WERI-Rb-1 (cell line): ENCODE data around the gene PLA2G15.
A peak's percentile ranks its signal among the peaks of the same experiment; 100 is the strongest.

ENCODE experiments used
- DNase-seq: peaks from one replicate; pipeline ENCODE4 v3.0.0-alpha.2; 2020
- H3K27ac ChIP-seq: fragments of 250-450 bp; sonication (Bioruptor Pico); 2 replicates; pipeline ENCODE4 v1.5.1; 2020; ENCODE audit warnings: mild to moderate bottlenecking, moderate library complexity
- H3K27me3 ChIP-seq: fragments of 250-450 bp; sonication (Bioruptor Pico); 2 replicates; pipeline ENCODE4 v1.5.1; 2021; ENCODE audit warnings: mild to moderate bottlenecking, low read depth, moderate library complexity; ENCODE audit not compliant: insufficient read depth, severe bottlenecking
- H3K36me3 ChIP-seq: fragments of 250-450 bp; sonication (Bioruptor Pico); 2 replicates; pipeline ENCODE4 v1.5.1; 2020; ENCODE audit warnings: mild to moderate bottlenecking, moderate library complexity
- H3K4me3 ChIP-seq: 2 replicates; pipeline ENCODE4 v1.5.1; 2011; ENCODE audit warnings: low read depth, mild to moderate bottlenecking, control low read depth, low read length
- H3K9me3 ChIP-seq: fragments of 250-450 bp; sonication (Bioruptor Pico); 2 replicates; pipeline ENCODE4 v1.5.1; 2021; ENCODE audit warnings: mild to moderate bottlenecking, moderate library complexity; ENCODE audit not compliant: severe bottlenecking
- TF ChIP-seq, protein P1 (sequence below): IDR thresholded peaks from 2 replicates; pipeline ENCODE4 v1.5.1; 2011; ENCODE audit warnings: low read depth, mild to moderate bottlenecking, control low read depth, inconsistent platforms, low read length

Gene PLA2G15

DNA sequence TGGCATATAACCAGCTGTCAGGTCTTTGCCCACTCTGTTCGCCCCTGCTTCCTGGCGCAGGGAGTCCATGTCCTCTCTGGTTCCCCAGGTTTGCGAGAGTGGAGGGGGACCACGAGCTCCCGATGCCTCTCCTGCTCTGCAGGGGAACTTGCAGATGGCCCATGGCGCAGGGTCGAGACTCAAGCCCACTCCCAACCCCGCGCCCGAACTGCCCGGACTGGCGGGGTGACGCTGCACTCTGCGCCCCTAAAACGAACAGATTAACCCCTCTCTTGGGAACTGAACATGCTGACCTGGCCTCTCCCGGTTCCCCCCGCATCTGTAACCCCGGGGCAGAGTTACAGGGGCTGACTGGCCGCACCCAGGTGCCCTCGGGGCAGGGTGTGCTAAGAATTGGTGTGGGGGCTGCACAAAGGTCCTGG lies 681 bp upstream of the PLA2G15 start:
- no peaks in the 10 kb centered on the region for H3K9me3 ChIP-seq
- no peak overlapping the region for H3K27ac ChIP-seq
- H3K36me3 ChIP-seq = no peaks in the 10 kb centered on the region; the same call in 1 of the 2 replicates
- H3K27me3 ChIP-seq = no peaks in the 10 kb centered on the region
- H3K4me3 ChIP-seq = peak overlapping the region; percentile 67
- no peak for DNase-seq
- TF ChIP-seq, protein P1, sequence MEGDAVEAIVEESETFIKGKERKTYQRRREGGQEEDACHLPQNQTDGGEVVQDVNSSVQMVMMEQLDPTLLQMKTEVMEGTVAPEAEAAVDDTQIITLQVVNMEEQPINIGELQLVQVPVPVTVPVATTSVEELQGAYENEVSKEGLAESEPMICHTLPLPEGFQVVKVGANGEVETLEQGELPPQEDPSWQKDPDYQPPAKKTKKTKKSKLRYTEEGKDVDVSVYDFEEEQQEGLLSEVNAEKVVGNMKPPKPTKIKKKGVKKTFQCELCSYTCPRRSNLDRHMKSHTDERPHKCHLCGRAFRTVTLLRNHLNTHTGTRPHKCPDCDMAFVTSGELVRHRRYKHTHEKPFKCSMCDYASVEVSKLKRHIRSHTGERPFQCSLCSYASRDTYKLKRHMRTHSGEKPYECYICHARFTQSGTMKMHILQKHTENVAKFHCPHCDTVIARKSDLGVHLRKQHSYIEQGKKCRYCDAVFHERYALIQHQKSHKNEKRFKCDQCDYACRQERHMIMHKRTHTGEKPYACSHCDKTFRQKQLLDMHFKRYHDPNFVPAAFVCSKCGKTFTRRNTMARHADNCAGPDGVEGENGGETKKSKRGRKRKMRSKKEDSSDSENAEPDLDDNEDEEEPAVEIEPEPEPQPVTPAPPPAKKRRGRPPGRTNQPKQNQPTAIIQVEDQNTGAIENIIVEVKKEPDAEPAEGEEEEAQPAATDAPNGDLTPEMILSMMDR = no peak

DNA sequence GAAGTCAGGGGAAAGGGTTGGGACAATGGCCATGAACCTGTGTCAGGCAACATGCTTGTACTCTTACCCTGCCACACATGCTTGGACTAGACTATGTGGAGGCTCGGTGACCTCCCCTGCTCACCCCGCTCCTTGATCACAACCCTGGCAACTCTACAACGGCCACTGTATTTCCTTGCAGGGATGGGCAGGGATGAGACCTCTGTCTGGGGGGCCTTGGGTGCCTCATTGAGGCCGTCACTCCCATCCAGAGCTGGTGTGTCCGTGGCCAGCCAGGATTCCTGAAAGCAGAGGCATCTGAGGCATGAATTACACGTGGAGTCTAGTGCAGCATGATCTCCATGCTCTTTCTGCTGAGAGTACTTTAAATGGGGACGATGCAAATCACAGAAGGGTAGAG lies 948 bp downstream of the PLA2G15 start:
- Histone ChIP-seq H3K36me3 (peaks cover 5% of the 10 kb centered on the region; the same call in 1 of the 2 replicates), H3K9me3 (no peaks in the 10 kb centered on the region), H3K4me3 (peak overlapping the region; percentile 67; the same call in 1 of the 2 replicates), H3K27ac (no peak overlapping the region), H3K27me3 (no peaks in the 10 kb centered on the region)
- DNase-seq = no peak
- TF ChIP-seq, protein P1 = no peak

DNA sequence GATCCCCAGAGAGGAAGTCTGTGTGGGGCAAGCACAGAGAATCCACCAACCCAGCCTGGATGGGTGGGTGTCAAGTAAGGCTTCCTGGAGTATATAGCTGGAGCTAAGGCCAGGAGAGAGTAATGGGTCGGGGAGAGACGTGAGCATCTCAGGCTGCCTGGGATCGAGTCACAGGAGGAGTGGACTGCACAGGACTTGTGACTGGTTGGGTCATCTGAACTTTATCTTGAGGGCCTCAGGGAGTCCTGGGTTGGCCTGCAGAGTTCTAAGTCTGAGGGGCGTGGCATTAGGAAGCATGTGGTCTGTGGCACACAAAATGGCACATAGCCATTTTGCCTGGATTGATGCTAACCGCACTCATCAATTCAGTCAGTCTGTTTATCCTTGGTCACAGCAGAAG lies 1.5 kb downstream of the PLA2G15 start:
- Histone ChIP-seq H3K36me3 (peaks cover 5% of the 10 kb centered on the region; the same call in 1 of the 2 replicates), H3K27ac (no peak overlapping the region), H3K27me3 (no peaks in the 10 kb centered on the region), H3K4me3 (no peak overlapping the region), H3K9me3 (no peaks in the 10 kb centered on the region)
- no peak for DNase-seq
- TF ChIP-seq, protein P1 = no peak

DNA sequence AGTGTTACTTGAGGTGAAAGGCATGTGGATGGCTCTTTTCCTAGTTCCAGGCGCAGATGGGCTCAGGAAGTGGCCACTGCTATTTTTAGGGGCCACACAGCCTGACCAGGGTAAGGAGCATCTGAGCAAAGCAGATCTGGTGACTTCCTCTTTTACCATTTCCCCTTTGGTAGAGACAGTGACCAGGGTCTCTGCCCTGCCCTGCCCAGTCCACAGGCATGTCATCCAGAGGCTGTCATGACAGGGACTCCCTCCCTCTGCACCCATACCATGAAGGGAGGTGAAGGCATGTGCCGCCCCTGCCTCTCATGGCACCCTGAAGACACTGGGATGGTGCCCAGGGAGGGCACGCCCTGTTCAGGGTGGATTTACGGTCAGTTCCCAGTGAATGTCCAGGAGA lies 2.2 kb downstream of the PLA2G15 start:
- Histone ChIP-seq H3K4me3 (no peak overlapping the region), H3K27ac (no peak overlapping the region), H3K36me3 (peaks cover 5% of the 10 kb centered on the region; the same call in 1 of the 2 replicates), H3K9me3 (no peaks in the 10 kb centered on the region), H3K27me3 (no peaks in the 10 kb centered on the region)
- DNase-seq = no peak
- TF ChIP-seq, protein P1 = no peak

- H3K27me3 ChIP-seq = no peaks in the 10 kb centered on the region
- no peaks in the 10 kb centered on the region for H3K9me3 ChIP-seq
- peaks cover 5% of the 10 kb centered on the region; the same call in 1 of the 2 replicates for H3K36me3 ChIP-seq
- H3K4me3 ChIP-seq = no peak overlapping the region
- DNase-seq = no peak
- H3K27ac ChIP-seq = no peak overlapping the region
- TF ChIP-seq, protein P1 = no peak
Measured at GRCh38 chr16:68247932-68248331, 2.8 kb downstream of the PLA2G15 start.

- TF ChIP-seq, protein P1 = no peak
- no peak overlapping the region for H3K4me3 ChIP-seq
- H3K36me3 ChIP-seq = peaks cover 5% of the 10 kb centered on the region; the same call in 1 of the 2 replicates
- DNase-seq = no peak
- no peak overlapping the region for H3K27ac ChIP-seq
- H3K9me3 ChIP-seq = no peaks in the 10 kb centered on the region
- no peaks in the 10 kb centered on the region for H3K27me3 ChIP-seq
Measured at GRCh38 chr16:68249371-68249770, 4.2 kb downstream of the PLA2G15 start.
